IgD-negative memory B cell (primary cell): Measurements from ENCODE around the gene POU2AF2. TPM values are rescaled to one million over a fixed set of nuclear protein-coding genes. Genes with fewer than 3 reads are reported as not detected.
"Not testable (repeated sequence)": the region's sequence is repeated elsewhere in the genome, so short reads cannot be mapped to it uniquely, and the experiment has no call there.

Source experiments
- H3K27ac Mint-ChIP-seq, 3 donors: one replicate each; pipeline ENCODE4 v1.8.0; 2020 to 2022; ENCODE audit warnings: mild to moderate bottlenecking in 3 of 3, mixed read lengths in 3 of 3, moderate library complexity in 1 of 3
- H3K27me3 Mint-ChIP-seq: one replicate; pipeline ENCODE4 v1.8.0; 2021; ENCODE audit warnings: mixed read lengths
- H3K36me3 Mint-ChIP-seq: one replicate; pipeline ENCODE4 v1.8.0; 2020; ENCODE audit warnings: mild to moderate bottlenecking, mixed read lengths
- H3K4me1 Mint-ChIP-seq, 3 donors: one replicate each; pipeline ENCODE4 v1.8.0; 2020 to 2022; ENCODE audit warnings: mixed read lengths in 3 of 3, mild to moderate bottlenecking in 1 of 3
- H3K4me3 Mint-ChIP-seq, 4 donors: one replicate each; pipeline ENCODE4 v1.8.0; 2020 to 2022; ENCODE audit warnings: mild to moderate bottlenecking in 4 of 4, mixed read lengths in 4 of 4, moderate library complexity in 3 of 4
- H3K9me3 Mint-ChIP-seq, 3 donors: one replicate each; pipeline ENCODE4 v1.8.0; 2020 to 2021; ENCODE audit warnings: mixed read lengths in 3 of 3, mild to moderate bottlenecking in 1 of 3
- polyA plus RNA-seq: library from polyadenylated mRNA; unstranded; fragments of 300-500 nt; fragmentation: Illumina TruSeq; gene quantifications from one replicate; pipeline ENCODE4 v1.2.3, GENCODE V29; 2021

POU2AF2 gene
- polyA plus RNA-seq, 1 donor from 2014 or later, result not detected

DNA sequence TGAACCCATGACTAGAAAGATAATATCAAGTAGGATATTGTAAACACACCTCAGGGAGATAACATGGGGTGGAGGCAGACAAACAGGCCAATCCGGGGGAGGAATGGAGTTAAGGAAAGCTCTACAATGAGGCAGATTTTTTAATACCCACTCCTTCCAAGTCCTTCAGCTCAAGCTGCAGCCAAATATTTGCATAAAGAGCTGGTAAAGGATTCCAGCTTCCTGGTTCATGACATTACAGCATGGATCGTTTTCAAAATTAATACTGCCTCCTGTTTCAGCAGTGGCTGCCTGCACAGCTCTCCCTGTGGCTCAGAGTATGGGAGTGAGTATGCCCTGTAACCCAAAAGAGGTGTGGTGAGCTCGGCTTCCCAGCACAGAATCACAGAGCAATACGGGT lies 57.9 kb downstream of the POU2AF2 start:
- H3K36me3 Mint-ChIP-seq, result peaks cover 12% of the 10 kb centered on the region
- H3K4me3 Mint-ChIP-seq, result no peak overlapping the region
- H3K27me3 Mint-ChIP-seq, result peaks cover 2% of the 10 kb centered on the region
- no peaks in the 10 kb centered on the region for H3K9me3 Mint-ChIP-seq
- peaks cover 13 to 23% (median 22%) of the 10 kb centered on the region in 3 donors for H3K4me1 Mint-ChIP-seq
- no peak overlapping the region for H3K27ac Mint-ChIP-seq

DNA sequence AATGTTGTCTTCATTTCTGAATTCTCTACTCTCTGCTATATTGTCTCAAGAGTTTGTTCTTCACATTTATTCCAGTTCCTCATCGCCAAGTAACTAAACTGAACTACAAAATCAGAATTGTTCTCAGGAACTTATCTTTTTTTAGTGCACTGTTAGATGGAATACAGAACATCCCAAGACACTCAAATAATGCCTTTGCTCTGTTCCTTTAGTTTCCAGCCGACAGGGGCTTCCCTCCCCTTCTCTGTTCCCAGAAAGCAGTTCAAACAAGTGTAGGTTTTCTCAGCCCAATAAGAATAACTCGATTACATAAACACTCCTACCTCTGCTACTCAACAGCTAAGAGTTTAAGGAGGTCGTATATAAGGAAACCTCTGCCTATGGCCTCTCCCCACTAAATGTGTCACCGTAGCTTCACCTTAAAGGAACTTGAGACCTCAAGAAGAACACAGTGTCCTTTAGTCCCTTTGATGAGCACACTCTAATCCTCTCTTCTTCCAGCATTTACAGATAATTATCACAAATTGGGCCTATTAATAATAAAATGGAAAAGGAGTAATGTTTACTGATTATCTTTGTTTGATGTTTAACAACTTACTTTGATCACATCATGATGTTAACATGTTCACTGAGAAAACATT lies 59.8 kb downstream of the POU2AF2 start:
- no peaks in the 10 kb centered on the region for H3K9me3 Mint-ChIP-seq
- H3K4me3 Mint-ChIP-seq, result no peak overlapping the region
- H3K4me1 Mint-ChIP-seq, result peaks cover 13 to 22% (median 20%) of the 10 kb centered on the region in 3 donors
- peaks cover 12% of the 10 kb centered on the region for H3K36me3 Mint-ChIP-seq
- H3K27ac Mint-ChIP-seq, result no peak overlapping the region
- peaks cover 2% of the 10 kb centered on the region for H3K27me3 Mint-ChIP-seq

DNA sequence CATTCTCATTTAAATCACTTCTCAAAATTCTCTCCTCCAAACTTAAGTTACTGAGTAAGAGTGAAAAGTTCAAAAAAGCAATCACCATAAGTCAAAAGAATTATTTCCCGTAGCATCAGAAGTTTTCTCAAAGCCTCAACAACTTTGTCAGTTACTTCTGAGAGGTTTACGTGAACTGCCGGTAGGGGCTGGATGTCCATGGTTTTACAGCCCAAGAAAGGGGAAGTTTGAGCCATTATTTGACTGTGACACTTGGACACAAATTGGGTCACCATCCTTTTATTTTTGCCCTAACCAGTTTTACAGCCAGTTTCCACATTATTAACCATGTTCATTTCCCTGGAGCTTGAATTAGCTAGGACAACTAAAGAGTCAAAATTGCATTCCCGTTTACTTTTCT lies 60.4 kb downstream of the POU2AF2 start:
- Mint-ChIP-seq H3K9me3 (no peaks in the 10 kb centered on the region), H3K36me3 (peaks cover 12% of the 10 kb centered on the region), H3K4me3 (no peak overlapping the region), H3K27ac (no peak overlapping the region), H3K27me3 (peaks cover 2% of the 10 kb centered on the region), H3K4me1 (peaks cover 8 to 18% (median 14%) of the 10 kb centered on the region in 3 donors)

DNA sequence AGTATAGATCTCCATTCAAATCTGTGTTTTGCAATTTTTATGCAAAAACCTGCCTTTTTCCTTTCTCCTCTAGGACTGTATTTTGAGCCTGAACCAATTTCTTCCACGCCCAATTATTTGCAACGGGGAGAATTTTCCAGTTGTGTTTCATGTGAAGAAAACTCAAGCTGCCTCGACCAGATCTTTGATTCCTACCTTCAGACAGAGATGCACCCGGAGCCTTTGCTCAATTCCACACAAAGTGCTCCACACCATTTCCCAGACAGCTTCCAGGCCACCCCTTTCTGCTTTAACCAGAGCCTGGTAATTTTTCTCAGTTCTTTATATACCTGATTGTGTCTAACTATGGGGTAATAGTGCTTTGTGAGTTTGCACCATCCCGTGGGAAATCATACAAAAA lies 60.8 kb downstream of the POU2AF2 start:
- Mint-ChIP-seq H3K36me3 (peaks cover 12% of the 10 kb centered on the region), H3K4me1 (peaks cover 7 to 16% (median 11%) of the 10 kb centered on the region in 3 donors), H3K27me3 (peaks cover 2% of the 10 kb centered on the region), H3K27ac (no peak overlapping the region), H3K4me3 (no peak overlapping the region), H3K9me3 (no peaks in the 10 kb centered on the region)

DNA sequence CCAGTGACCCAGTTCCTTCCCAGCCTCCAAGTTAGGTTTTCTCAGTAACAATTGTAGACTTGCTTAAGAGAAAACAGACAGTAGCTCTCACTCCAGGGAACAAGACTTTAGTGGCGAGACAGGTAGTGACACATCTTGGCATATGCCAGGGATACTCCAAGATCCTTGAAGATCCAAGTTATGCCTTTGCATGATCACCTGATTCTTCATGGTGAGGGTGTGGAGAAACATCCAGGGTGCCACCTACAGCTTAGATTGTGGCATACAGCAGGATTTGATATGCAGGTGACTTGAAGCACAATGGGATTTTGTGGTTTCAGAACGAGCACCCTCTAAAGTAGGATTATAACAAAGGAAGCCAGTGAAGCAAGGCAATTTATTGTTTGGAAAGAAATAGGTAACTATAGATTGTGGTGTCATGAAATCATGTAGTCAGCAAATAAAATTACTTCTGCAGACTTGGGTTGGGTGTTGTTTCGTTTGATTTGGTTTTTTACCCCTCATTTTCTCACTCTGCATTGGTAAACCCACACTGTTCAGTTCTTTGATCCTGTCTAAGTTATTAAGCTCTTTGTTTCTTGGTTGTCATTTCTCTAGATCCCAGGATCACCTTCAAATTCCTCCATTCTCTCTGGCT lies 62.1 kb downstream of the POU2AF2 start:
- Mint-ChIP-seq H3K4me1 (peaks cover 1 to 7% (median 2%) of the 10 kb centered on the region in 3 donors), H3K36me3 (peaks cover 16% of the 10 kb centered on the region)

GRCh38 chr11:111308140-111308539 lies 62.6 kb downstream of the POU2AF2 start:
- Mint-ChIP-seq H3K27ac (no peak overlapping the region), H3K9me3 (peaks cover 0 to under 1% (median 0%) of the 10 kb centered on the region in 3 donors), H3K27me3 (peaks cover 2% of the 10 kb centered on the region), H3K36me3 (peaks cover 16% of the 10 kb centered on the region), H3K4me1 (peaks cover 0 to 2% (median 1%) of the 10 kb centered on the region in 3 donors), H3K4me3 (peak overlapping the region in 1 of 4 donors; percentile 31)

More for the DNA sequence above, 62.1 kb downstream of the POU2AF2 start:
- Mint-ChIP-seq H3K4me3 (no peak overlapping the region), H3K9me3 (no peaks in the 10 kb centered on the region), H3K27ac (no peak overlapping the region), H3K27me3 (peaks cover 2% of the 10 kb centered on the region)

GRCh38 chr11:111309215-111309915 lies 63.8 kb downstream of the POU2AF2 start:
- H3K4me3 Mint-ChIP-seq, result no peak overlapping the region

DNA sequence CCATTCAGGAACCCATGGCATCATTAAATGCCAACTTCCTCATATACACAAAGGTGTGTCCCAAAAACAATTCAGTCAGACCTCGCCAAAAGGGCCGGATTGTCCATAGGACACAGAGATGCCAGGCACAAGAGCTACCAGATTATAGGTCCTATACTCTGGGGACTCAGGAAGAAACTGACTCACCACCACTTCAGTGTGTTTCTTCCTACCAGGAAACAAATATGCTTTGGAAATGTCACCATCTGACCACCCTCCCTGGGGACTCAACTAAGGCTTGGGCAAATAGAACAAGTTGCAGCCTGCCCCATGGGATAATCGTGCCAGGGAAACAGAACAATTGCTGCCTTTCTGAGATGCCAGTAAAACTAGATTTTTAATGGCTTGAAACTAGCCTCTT lies 64.6 kb downstream of the POU2AF2 start:
- Mint-ChIP-seq H3K27ac (peak overlapping the region in 1 of 3 donors; percentile 76), H3K4me1 (no peaks in the 10 kb centered on the region), H3K36me3 (peaks cover 16% of the 10 kb centered on the region), H3K4me3 (no peak overlapping the region), H3K9me3 (peaks cover 0 to 5% (median 0%) of the 10 kb centered on the region in 3 donors), H3K27me3 (peaks cover 2% of the 10 kb centered on the region)

More at GRCh38 chr11:111309215-111309915, 63.8 kb downstream of the POU2AF2 start:
- Mint-ChIP-seq H3K27me3 (peaks cover 2% of the 10 kb centered on the region), H3K9me3 (peaks cover 0 to 5% (median 0%) of the 10 kb centered on the region in 3 donors), H3K36me3 (peaks cover 16% of the 10 kb centered on the region), H3K27ac (peak overlapping the region in 1 of 3 donors; percentile 76), H3K4me1 (no peaks in the 10 kb centered on the region)

GRCh38 chr11:111310723-111311122 lies 65.2 kb downstream of the POU2AF2 start:
- no peak overlapping the region for H3K4me3 Mint-ChIP-seq
- H3K27me3 Mint-ChIP-seq, result peaks cover 2% of the 10 kb centered on the region
- peaks cover 0 to 5% (median 0%) of the 10 kb centered on the region in 3 donors for H3K9me3 Mint-ChIP-seq
- no peaks in the 10 kb centered on the region for H3K4me1 Mint-ChIP-seq
- H3K27ac Mint-ChIP-seq, result peak overlapping the region in 1 of 3 donors; percentile 66
- peaks cover 15% of the 10 kb centered on the region for H3K36me3 Mint-ChIP-seq

DNA sequence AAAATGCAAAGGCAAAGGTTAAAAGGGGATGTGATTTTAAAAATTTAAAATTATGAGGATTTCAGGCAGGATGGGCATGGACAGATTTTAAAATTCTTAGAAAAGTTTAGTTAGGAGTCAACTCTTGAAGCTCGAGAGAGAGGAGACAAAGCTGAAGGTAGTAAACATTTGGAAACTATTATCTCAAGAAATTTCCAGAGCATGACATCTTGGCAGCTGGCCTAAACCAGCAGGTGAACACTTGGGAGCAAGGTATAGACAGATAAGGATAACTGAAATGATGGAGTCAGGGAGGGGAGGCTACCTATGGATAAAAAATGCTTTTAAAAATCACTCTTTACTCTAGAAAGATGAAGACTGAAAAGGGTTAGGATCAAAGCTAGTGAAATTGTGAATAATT lies 66.6 kb downstream of the POU2AF2 start:
- H3K9me3 Mint-ChIP-seq, result peaks cover 0 to 5% (median 0%) of the 10 kb centered on the region in 3 donors
- H3K4me1 Mint-ChIP-seq, result peaks cover 0 to 2% (median 1%) of the 10 kb centered on the region in 3 donors
- no peak overlapping the region for H3K4me3 Mint-ChIP-seq
- peaks cover 2% of the 10 kb centered on the region for H3K27me3 Mint-ChIP-seq
- H3K27ac Mint-ChIP-seq, result no peak overlapping the region
- peaks cover 9% of the 10 kb centered on the region for H3K36me3 Mint-ChIP-seq

DNA sequence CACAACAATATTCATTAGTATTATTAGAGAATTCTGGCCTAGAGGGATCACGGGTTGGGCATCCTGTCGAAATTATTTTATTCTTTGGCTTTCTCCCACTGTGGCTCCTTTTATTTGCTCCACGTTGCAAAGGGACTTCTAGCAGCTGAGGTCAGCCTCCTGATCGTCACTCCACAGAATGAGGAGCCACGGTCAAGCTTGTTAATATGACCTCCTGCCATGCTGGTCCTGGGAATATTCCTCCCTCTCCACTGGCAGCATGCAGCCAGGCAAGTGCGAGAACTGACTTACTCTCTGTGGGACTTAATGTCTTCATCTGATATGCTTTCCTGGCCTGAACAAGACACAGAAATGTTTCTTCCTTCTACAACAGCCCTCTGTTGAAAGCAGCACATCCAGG lies 73.8 kb downstream of the POU2AF2 start:
- H3K4me3 Mint-ChIP-seq, result no peak overlapping the region

GRCh38 chr11:111320199-111320598 lies 74.7 kb downstream of the POU2AF2 start:
- not testable (repeated sequence) for H3K4me1 Mint-ChIP-seq, H3K9me3 Mint-ChIP-seq, H3K4me3 Mint-ChIP-seq, H3K27me3 Mint-ChIP-seq
- Mint-ChIP-seq H3K36me3 (peaks cover 11% of the 10 kb centered on the region), H3K27ac (peak overlapping the region in 1 of 3 donors; percentile 14)

More for the DNA sequence above, 73.8 kb downstream of the POU2AF2 start:
- no peak overlapping the region for H3K27ac Mint-ChIP-seq
- peaks cover 9% of the 10 kb centered on the region for H3K36me3 Mint-ChIP-seq
- peaks cover 2% of the 10 kb centered on the region for H3K27me3 Mint-ChIP-seq
- peaks cover 0 to 3% (median 3%) of the 10 kb centered on the region in 3 donors for H3K4me1 Mint-ChIP-seq
- H3K9me3 Mint-ChIP-seq, result no peaks in the 10 kb centered on the region

DNA sequence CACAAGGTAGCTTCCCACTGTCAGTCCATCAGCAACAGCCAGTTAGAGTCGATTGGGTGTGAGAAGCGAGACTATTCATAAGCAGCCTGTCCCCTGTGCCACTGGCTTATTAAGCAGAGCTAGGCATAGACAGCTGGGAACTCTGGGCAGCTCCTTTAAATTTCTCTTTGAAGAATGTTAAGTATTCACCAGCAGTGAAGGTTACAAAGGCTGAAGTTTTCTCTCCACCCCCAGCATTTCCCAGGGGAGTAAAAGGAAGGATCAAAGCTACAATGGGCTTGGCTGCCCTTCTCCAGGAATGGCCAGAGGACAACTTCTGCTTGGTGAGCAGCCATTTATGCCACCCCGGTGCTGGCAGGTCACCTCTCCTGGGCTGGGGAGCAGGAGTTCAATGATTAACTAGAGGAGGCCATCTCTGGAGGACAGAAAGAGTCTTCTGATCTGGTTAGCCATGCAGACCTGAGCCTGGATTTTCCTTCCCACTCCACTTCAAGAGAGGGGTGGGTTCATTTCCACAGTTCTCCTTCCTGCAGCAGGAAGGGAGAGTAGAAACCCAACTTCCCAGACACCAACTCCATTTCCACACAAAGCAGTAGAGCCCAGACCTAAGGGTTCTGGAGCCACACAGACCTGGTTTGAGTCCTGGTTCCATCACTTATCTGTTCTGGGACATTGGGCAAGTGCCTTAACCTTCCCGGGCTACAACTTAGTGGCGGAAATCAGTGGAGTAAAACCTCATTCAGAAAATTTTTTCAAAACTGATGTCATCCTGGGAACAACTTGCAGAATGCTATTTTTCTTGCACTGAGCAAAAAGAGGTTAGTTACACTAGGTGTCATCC lies 75.4 kb downstream of the POU2AF2 start:
- H3K4me3 Mint-ChIP-seq, result no peak overlapping the region
- peaks cover 10% of the 10 kb centered on the region for H3K36me3 Mint-ChIP-seq
- peaks cover 0 to 3% (median 2%) of the 10 kb centered on the region in 3 donors for H3K4me1 Mint-ChIP-seq
- H3K27ac Mint-ChIP-seq, result peak overlapping the region in 1 of 3 donors; percentile 14
- H3K27me3 Mint-ChIP-seq, result peaks cover 4% of the 10 kb centered on the region
- peaks cover 0 to under 1% (median 0%) of the 10 kb centered on the region in 3 donors for H3K9me3 Mint-ChIP-seq

DNA sequence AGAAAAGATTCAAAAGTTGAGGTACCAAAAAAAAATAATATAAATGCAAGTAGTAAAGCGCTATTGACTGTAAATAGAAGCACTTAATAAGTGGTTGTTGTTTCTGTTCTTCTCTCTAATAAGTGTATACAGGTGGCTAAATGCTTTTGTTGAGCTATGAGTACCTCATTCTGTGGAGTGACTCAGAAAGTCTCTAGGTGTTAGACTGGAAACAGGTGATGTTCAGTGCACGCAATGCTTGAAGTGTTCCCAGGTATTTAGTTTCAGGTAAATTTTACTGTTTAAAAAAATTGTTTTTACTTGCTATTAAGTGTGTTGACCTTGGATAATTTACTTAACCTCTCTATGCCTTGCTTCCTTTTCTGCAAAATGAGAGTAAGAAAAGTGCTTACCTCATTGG lies 77.0 kb downstream of the POU2AF2 start:
- H3K36me3 Mint-ChIP-seq, result peaks cover 4% of the 10 kb centered on the region
- no peak overlapping the region for H3K27ac Mint-ChIP-seq

More for the DNA sequence above, 77.0 kb downstream of the POU2AF2 start:
- peaks cover 0 to 3% (median 0%) of the 10 kb centered on the region in 3 donors for H3K9me3 Mint-ChIP-seq
- H3K4me1 Mint-ChIP-seq, result peaks cover 0 to 2% (median 2%) of the 10 kb centered on the region in 3 donors
- no peak overlapping the region for H3K4me3 Mint-ChIP-seq
- peaks cover 4% of the 10 kb centered on the region for H3K27me3 Mint-ChIP-seq
